Neural progenitor cell (in vitro differentiated cells): Measurements from ENCODE around the gene GPR143. TPM values are rescaled to one million over a fixed set of nuclear protein-coding genes. Genes with fewer than 3 reads are reported as not detected.

Experiments
- DNase-seq: peaks from one replicate; pipeline ENCODE4 v3.0.0-alpha.2; 2016; ENCODE audit warnings: low spot score
- H2AFZ ChIP-seq: fragments of 200-600 bp; sonication (generic); replicated peaks from 2 replicates; pipeline ENCODE4 v1.6.1; 2016; ENCODE audit warnings: antibody characterized with exemption
- H3F3A ChIP-seq: fragments of 200-600 bp; sonication (generic); 2 replicates; pipeline ENCODE4 v1.6.1; 2016; ENCODE audit warnings: antibody characterized with exemption, low read depth
- H3K27ac ChIP-seq: fragments of 200-600 bp; sonication (generic); 2 replicates; pipeline ENCODE4 v1.5.1; 2016; ENCODE audit warnings: mild to moderate bottlenecking
- H3K27me3 ChIP-seq: fragments of 200-600 bp; sonication (generic); 2 replicates; pipeline ENCODE4 v1.6.1; 2016; ENCODE audit warnings: mild to moderate bottlenecking, moderate library complexity
- H3K36me3 ChIP-seq: fragments of 200-600 bp; sonication (generic); 2 replicates; pipeline ENCODE4 v1.5.1; 2016
- H3K4me1 ChIP-seq: fragments of 200-600 bp; sonication (generic); 2 replicates; pipeline ENCODE4 v1.6.1; 2016; ENCODE audit warnings: mixed run types
- H3K4me2 ChIP-seq: fragments of 200-600 bp; sonication (generic); 2 replicates; pipeline ENCODE4 v1.6.1; 2016
- H3K4me3 ChIP-seq: fragments of 200-600 bp; sonication (generic); 2 replicates; pipeline ENCODE4 v1.5.1; 2016
- H3K79me2 ChIP-seq: fragments of 200-600 bp; sonication (generic); 2 replicates; pipeline ENCODE4 v1.6.1; 2016; ENCODE audit warnings: low read depth
- H3K9ac ChIP-seq: fragments of 200-600 bp; sonication (generic); 2 replicates; pipeline ENCODE4 v1.6.1; 2016
- H3K9me3 ChIP-seq: fragments of 200-600 bp; sonication (generic); 2 replicates; pipeline ENCODE4 v1.5.1; 2016; ENCODE audit warnings: low read depth
- H4K20me1 ChIP-seq: fragments of 200-600 bp; sonication (generic); 2 replicates; pipeline ENCODE4 v1.6.1; 2016; ENCODE audit warnings: low read depth
- H3K27ac Mint-ChIP-seq: 3 replicates; pipeline ENCODE4 v1.8.0; 2021; ENCODE audit warnings: mixed read lengths
- H3K27me3 Mint-ChIP-seq: 2 replicates; pipeline ENCODE4 v1.8.0; 2022; ENCODE audit warnings: low read depth, mild to moderate bottlenecking, inconsistent platforms, moderate library complexity, mixed read lengths; ENCODE audit not compliant: insufficient read depth
- H3K36me3 Mint-ChIP-seq: 3 replicates; pipeline ENCODE4 v1.8.0; 2021; ENCODE audit warnings: mixed read lengths
- H3K4me1 Mint-ChIP-seq: 3 replicates; pipeline ENCODE4 v1.8.0; 2021; ENCODE audit warnings: mixed read lengths
- H3K4me3 Mint-ChIP-seq: 3 replicates; pipeline ENCODE4 v1.8.0; 2021; ENCODE audit warnings: mild to moderate bottlenecking, moderate library complexity, mixed read lengths
- H3K9me3 Mint-ChIP-seq: 3 replicates; pipeline ENCODE4 v1.8.0; 2020; ENCODE audit warnings: mixed read lengths
- CTCF ChIP-seq: fragments of 200-600 bp; sonication (generic); IDR thresholded peaks from 2 replicates; pipeline ENCODE4 v1.5.1; 2017; ENCODE audit warnings: antibody characterized with exemption, mild to moderate bottlenecking
- EZH2 ChIP-seq: fragments of 200-600 bp; sonication (generic); IDR thresholded peaks from 2 replicates; pipeline ENCODE4 v1.6.1; 2017; ENCODE audit warnings: antibody characterized with exemption, mild to moderate bottlenecking, moderate library complexity
- EZH2phosphoT487 ChIP-seq: fragments of 200-600 bp; sonication (generic); IDR thresholded peaks from 2 replicates; pipeline ENCODE4 v1.6.1; 2017; ENCODE audit warnings: antibody characterized with exemption
- total RNA-seq: library from RNA; depleted of rRNA; stranded (reverse); fragments of >200 nt; gene quantifications from 2 replicates; pipeline ENCODE4 v1.2.3, GENCODE V29; 2015; ENCODE audit warnings: low replicate concordance

GPR143 gene
- total RNA-seq, 1 donor from 2014 or later: 10.6 TPM

- H3K27ac ChIP-seq: no peak overlapping the region
- H4K20me1 ChIP-seq: no peaks in the 10 kb centered on the region
- H3K9ac ChIP-seq: no peak overlapping the region
- Mint-ChIP-seq H3K36me3 (peaks cover 58% of the 10 kb centered on the region), H3K4me1 (peaks cover 9% of the 10 kb centered on the region), H3K4me3 (no peak overlapping the region), H3K27me3 (no peaks in the 10 kb centered on the region), H3K9me3 (peaks cover 16% of the 10 kb centered on the region), H3K27ac (no peak overlapping the region)
- no peaks in the 10 kb centered on the region for H3K79me2 ChIP-seq
- H3K36me3 ChIP-seq: no peaks in the 10 kb centered on the region
- H3K4me2 ChIP-seq: no peak overlapping the region
- H3F3A ChIP-seq: peaks cover 4% of the 10 kb centered on the region
- DNase-seq: no peak
- no peak overlapping the region for H2AFZ ChIP-seq
- H3K4me3 ChIP-seq: no peak overlapping the region
- no peaks in the 10 kb centered on the region for H3K27me3 ChIP-seq
- H3K4me1 ChIP-seq: no peaks in the 10 kb centered on the region
- H3K9me3 ChIP-seq: no peaks in the 10 kb centered on the region
- TF ChIP-seq CTCF: no peak
- no peak for TF ChIP-seq EZH2
- no peak for TF ChIP-seq EZH2phosphoT487
Measured at GRCh38 chrX:9710332-9710731, 55.3 kb downstream of the GPR143 start.

- H3K27ac ChIP-seq: no peak overlapping the region
- DNase-seq: peak; percentile 76
- no peaks in the 10 kb centered on the region for H3K36me3 ChIP-seq
- Mint-ChIP-seq H3K4me1 (peaks cover 9% of the 10 kb centered on the region), H3K27ac (peak overlapping the region; percentile 54), H3K36me3 (peaks cover 59% of the 10 kb centered on the region), H3K4me3 (no peak overlapping the region), H3K27me3 (no peaks in the 10 kb centered on the region), H3K9me3 (peaks cover 25% of the 10 kb centered on the region)
- no peaks in the 10 kb centered on the region for H3K27me3 ChIP-seq
- H3K9me3 ChIP-seq: no peaks in the 10 kb centered on the region
- peaks cover 4% of the 10 kb centered on the region for H3F3A ChIP-seq
- no peaks in the 10 kb centered on the region for H3K79me2 ChIP-seq
- H3K4me2 ChIP-seq: no peak overlapping the region
- TF ChIP-seq EZH2phosphoT487 (no peak), EZH2 (no peak), CTCF (peak; percentile 73)
- H3K4me1 ChIP-seq: no peaks in the 10 kb centered on the region
- no peaks in the 10 kb centered on the region for H4K20me1 ChIP-seq
- no peak overlapping the region for H2AFZ ChIP-seq
- no peak overlapping the region for H3K4me3 ChIP-seq
- no peak overlapping the region for H3K9ac ChIP-seq
Measured at GRCh38 chrX:9708923-9709553, 56.6 kb downstream of the GPR143 start.

DNA sequence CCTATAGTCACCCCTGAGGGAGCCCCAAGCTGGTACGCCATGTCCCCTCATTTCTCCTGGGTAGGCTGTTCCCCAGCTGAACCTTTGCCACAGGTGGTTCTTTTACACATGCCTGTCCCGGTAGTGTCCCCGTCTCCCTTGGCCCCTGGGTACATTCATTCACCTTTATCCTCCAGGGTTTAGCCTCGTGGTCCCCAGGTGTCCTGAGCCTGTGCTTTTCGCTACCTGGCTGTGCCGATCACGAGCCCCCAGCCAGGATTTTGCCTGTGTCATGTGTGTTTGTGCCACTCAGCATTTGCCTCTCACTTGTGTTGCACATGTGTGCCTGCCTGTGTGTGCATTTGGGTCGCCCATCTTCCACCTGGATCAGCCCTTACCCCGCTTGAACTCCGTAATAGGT, 57.6 kb downstream of the GPR143 start:
- Histone ChIP-seq H3K79me2 (no peaks in the 10 kb centered on the region), H3K27me3 (no peaks in the 10 kb centered on the region), H3K4me3 (no peak overlapping the region), H3K4me2 (no peak overlapping the region), H3K36me3 (no peaks in the 10 kb centered on the region), H3K4me1 (no peaks in the 10 kb centered on the region), H3K9me3 (no peaks in the 10 kb centered on the region), H4K20me1 (no peaks in the 10 kb centered on the region), H3K9ac (no peak overlapping the region), H3F3A (peaks cover 4% of the 10 kb centered on the region), H2AFZ (no peak overlapping the region), H3K27ac (no peak overlapping the region)
- TF ChIP-seq CTCF (no peak), EZH2 (no peak), EZH2phosphoT487 (no peak)
- Mint-ChIP-seq H3K27me3 (no peaks in the 10 kb centered on the region), H3K4me3 (no peak overlapping the region), H3K36me3 (peaks cover 60% of the 10 kb centered on the region), H3K27ac (no peak overlapping the region), H3K9me3 (peaks cover 26% of the 10 kb centered on the region), H3K4me1 (peaks cover 9% of the 10 kb centered on the region)
- no peak for DNase-seq
